ENCODE measurements around the gene ROBO1. TPM values are rescaled to one million over a fixed set of nuclear protein-coding genes. Genes with fewer than 3 reads are reported as not detected.
"Not testable (repeated sequence)": the region's sequence is repeated elsewhere in the genome, so short reads cannot be mapped to it uniquely, and the experiment has no call there.

The ROBO1 gene
- polyA plus RNA-seq, 1 experiment, result 33.9 TPM

DNA sequence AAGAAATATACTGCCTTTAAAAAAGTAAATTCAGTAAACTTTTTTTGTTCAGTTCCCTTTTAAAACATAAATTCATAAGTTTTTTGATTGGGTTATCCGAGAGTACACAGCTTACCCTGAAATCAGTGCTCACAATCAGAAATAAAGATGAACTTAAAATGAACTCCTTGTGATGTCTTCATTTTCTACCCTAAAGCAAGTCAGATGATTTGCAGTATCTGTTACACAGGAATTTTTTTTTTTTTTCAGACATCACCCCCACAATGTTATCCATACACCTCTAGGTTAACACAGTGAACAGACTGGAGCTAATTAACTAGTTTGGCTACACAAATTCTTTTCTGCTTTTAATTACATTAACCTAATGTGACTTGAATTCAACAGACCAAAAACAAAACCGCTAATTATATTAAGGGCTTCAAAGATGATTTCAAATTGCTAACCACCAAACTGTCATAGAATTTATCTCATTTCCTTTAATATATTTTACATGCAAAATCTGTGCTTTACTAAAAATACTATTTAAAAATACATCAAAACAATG lies 1042.0 kb downstream of the ROBO1 start:
- TF ChIP-seq, protein P1, sequence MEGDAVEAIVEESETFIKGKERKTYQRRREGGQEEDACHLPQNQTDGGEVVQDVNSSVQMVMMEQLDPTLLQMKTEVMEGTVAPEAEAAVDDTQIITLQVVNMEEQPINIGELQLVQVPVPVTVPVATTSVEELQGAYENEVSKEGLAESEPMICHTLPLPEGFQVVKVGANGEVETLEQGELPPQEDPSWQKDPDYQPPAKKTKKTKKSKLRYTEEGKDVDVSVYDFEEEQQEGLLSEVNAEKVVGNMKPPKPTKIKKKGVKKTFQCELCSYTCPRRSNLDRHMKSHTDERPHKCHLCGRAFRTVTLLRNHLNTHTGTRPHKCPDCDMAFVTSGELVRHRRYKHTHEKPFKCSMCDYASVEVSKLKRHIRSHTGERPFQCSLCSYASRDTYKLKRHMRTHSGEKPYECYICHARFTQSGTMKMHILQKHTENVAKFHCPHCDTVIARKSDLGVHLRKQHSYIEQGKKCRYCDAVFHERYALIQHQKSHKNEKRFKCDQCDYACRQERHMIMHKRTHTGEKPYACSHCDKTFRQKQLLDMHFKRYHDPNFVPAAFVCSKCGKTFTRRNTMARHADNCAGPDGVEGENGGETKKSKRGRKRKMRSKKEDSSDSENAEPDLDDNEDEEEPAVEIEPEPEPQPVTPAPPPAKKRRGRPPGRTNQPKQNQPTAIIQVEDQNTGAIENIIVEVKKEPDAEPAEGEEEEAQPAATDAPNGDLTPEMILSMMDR (IDR thresholded peaks at IDR 0.05; ENCODE audit: insufficient read depth, low read depth, low read length), result no peak
- Histone ChIP-seq H3K27me3 (ENCODE audit: control insufficient read depth, insufficient read depth, low read length) (no peaks in the 10 kb centered on the region), H3K4me3 (ENCODE audit: low read depth, low read length) (no peak overlapping the region), H3K36me3 (ENCODE audit: control insufficient read depth, insufficient read depth, low read length) (no peaks in the 10 kb centered on the region)
- DNase-seq (ENCODE audit: low read depth), result no peak
- ChIA-PET CTCF (no interaction called here), POLR2A (no interaction called here)

DNA sequence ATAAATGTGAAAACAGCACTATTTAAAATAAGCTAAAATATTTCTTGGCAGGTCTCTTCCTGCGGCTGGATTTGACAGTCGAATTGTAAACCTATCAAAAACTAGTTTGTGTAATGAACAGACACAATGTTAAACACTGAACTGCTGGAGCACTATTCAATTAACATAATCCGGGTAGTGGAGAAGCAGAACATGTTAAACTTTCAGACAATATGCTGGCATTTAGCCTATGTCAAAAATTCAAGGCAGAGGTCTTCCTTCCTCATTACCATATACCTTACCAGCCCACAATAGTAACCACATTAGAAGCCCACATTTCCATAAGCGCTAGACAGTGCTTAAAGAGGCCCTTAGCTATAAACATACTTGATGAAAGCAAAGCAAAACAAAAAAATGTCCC lies 1042.9 kb downstream of the ROBO1 start:
- H3K36me3 ChIP-seq (ENCODE audit: control insufficient read depth, insufficient read depth, low read length), result no peaks in the 10 kb centered on the region
- ChIA-PET POLR2A (no interaction called here), CTCF (no interaction called here)
- no peaks in the 10 kb centered on the region for H3K27me3 ChIP-seq (ENCODE audit: control insufficient read depth, insufficient read depth, low read length)
- TF ChIP-seq, protein P1 (IDR thresholded peaks at IDR 0.05; ENCODE audit: insufficient read depth, low read depth, low read length), result no peak
- DNase-seq (ENCODE audit: low read depth), result no peak
- no peak overlapping the region for H3K4me3 ChIP-seq (ENCODE audit: low read depth, low read length)

DNA sequence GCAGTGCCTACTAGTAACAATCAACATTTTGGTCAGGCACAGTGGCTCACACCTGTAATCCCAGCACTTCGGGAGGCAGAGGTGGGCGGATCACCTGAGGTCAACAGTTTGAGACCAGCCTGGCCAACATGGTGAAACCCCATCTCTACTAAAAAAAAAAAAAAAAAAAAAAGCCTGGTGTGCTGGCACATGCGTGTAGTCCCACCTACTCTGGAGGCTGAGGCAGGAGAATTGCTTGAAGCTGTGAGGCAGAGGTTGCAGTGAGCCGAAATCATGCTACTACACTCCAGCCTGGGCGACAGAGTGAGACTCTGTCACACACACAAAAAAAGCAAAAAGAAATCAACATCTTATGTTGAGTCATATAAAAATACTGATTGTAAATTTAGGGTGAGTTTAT lies 1043.4 kb downstream of the ROBO1 start:
- H3K27me3 ChIP-seq (ENCODE audit: control insufficient read depth, insufficient read depth, low read length); POLR2A ChIA-PET; H3K4me3 ChIP-seq (ENCODE audit: low read depth, low read length); CTCF ChIA-PET; H3K36me3 ChIP-seq (ENCODE audit: control insufficient read depth, insufficient read depth, low read length); DNase-seq (ENCODE audit: low read depth): not testable (repeated sequence)

DNA sequence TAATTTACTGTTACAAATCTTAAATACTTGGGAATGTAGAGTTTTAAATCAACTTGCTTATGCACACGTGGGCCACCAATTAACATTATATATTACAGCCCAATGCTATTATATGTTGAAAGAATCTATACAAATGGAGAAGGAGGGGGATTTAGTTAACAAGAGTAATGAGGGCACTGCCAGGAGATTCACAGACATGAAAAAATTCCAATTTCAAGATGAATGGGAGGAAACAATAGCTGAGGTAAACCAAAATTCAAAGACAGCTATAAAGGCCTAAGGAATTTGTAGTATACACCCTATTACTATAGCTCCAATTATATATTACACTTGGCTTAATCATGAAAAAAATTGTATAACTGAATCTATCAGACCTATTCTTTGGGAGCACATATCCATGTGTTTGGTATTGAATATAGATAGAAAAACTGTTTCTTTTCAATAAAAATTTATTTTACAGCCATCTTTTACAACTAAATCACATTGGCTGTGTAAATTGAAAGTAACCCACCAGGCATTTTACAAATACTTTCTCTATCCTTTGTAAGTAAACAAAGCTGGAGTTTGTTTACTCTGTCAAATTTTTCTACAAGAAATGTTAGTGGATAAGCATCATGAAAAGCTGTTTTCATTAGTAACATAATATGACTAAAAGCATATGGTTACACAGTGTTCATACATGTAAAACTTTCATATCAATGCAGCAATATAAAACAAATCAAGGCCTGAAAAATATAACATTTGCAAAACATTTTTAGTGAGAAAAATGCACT lies 1045.8 kb downstream of the ROBO1 start:
- DNase-seq (ENCODE audit: low read depth), result no peak
- no peak overlapping the region for H3K4me3 ChIP-seq (ENCODE audit: low read depth, low read length)
- no peaks in the 10 kb centered on the region for H3K27me3 ChIP-seq (ENCODE audit: control insufficient read depth, insufficient read depth, low read length)
- ChIA-PET POLR2A (no interaction called here), CTCF (no interaction called here)
- TF ChIP-seq, protein P1 (IDR thresholded peaks at IDR 0.05; ENCODE audit: insufficient read depth, low read depth, low read length), result no peak
- H3K36me3 ChIP-seq (ENCODE audit: control insufficient read depth, insufficient read depth, low read length), result no peaks in the 10 kb centered on the region

DNA sequence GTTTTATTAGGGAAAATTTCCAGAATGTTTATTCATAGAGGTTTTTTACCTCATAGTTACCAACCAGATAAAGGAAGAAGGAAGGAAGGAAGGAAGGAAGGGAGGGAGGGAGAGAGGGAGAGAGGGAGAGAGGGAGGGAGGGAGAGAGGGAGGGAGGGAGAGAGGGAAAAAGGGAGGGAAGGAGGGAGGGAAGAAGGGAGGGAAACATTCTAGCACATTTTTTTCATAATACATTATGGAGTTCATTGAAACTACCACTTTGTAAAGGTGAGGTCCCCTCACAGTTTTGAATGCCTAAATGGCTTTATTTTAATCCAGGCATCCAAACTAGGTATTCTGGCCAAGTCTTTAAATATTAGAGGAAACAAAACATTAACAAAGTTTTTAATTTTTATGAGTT lies 1049.1 kb downstream of the ROBO1 start:
- ChIA-PET POLR2A (no interaction called here), CTCF (interaction anchor here (1.7 kb wide), 1 partner anchor 11 kb away, joined by 5 read pairs; no protein-coding TSS in a partner anchor)
- Histone ChIP-seq H3K36me3 (ENCODE audit: control insufficient read depth, insufficient read depth, low read length) (peaks cover 2% of the 10 kb centered on the region; the same call in 1 of the 2 replicates), H3K27me3 (ENCODE audit: control insufficient read depth, insufficient read depth, low read length) (no peaks in the 10 kb centered on the region), H3K4me3 (ENCODE audit: low read depth, low read length) (no peak overlapping the region)
- no peak for DNase-seq (ENCODE audit: low read depth)
- TF ChIP-seq, protein P1 (IDR thresholded peaks at IDR 0.05; ENCODE audit: insufficient read depth, low read depth, low read length), result no peak

Measured in BJ (cell line).